GM18868 (cell line): Measurements from ENCODE around the gene TEX9.

Experiments
- ATAC-seq: cut with Tn5 transposase; IDR thresholded peaks from one replicate; pipeline ENCODE4 v1.9.1; 2021; ENCODE audit warnings: mild to moderate bottlenecking, moderate library complexity; ENCODE audit not compliant: unreplicated experiment

TEX9 gene

GRCh38 chr15:56442354-56442753 lies 77.1 kb downstream of the TEX9 start:
- ATAC-seq, result no peak

- ATAC-seq, result no peak
These were observed 80.5 kb downstream of the TEX9 start for GRCh38 chr15:56445746-56446145.

- no peak for ATAC-seq
These were observed 89.6 kb downstream of the TEX9 start for GRCh38 chr15:56454836-56455235.

- ATAC-seq, result no peak
These were observed 91.0 kb downstream of the TEX9 start for GRCh38 chr15:56456229-56456628.

GRCh38 chr15:56459096-56459495 lies 93.9 kb downstream of the TEX9 start:
- ATAC-seq, result no peak

- no peak for ATAC-seq
These were observed 94.8 kb downstream of the TEX9 start for GRCh38 chr15:56460071-56460470.

GRCh38 chr15:56460947-56461346 lies 95.7 kb downstream of the TEX9 start:
- no peak for ATAC-seq

- peak; percentile 99 for ATAC-seq
These were observed 99.8 kb downstream of the TEX9 start, which contains the start of gene MNS1 for GRCh38 chr15:56464893-56465520. Gene MNS1, minus strand, starts transcription at chr15:56465137. Its CDS starts 165 bp downstream, at chr15:56464972.

- no peak for ATAC-seq
These were observed 102.4 kb downstream of the TEX9 start for GRCh38 chr15:56467616-56468015.

GRCh38 chr15:56468401-56468800 lies 103.2 kb downstream of the TEX9 start:
- ATAC-seq, result peak; percentile 57

- no peak for ATAC-seq
These were observed 104.3 kb downstream of the TEX9 start for GRCh38 chr15:56469483-56469882.

- no peak for ATAC-seq
These were observed 106.3 kb downstream of the TEX9 start for GRCh38 chr15:56471440-56472069.

- ATAC-seq, result no peak
These were observed 107.1 kb downstream of the TEX9 start for GRCh38 chr15:56472278-56472677.

- no peak for ATAC-seq
These were observed 107.8 kb downstream of the TEX9 start for GRCh38 chr15:56473017-56473416.

GRCh38 chr15:56475351-56475750 lies 110.1 kb downstream of the TEX9 start:
- no peak for ATAC-seq
